Activated naive CD8-positive, alpha-beta T cell (primary cell): Measurements from ENCODE around the gene FHIT.

ENCODE experiments used
- H3K27ac Mint-ChIP-seq: one replicate; pipeline ENCODE4 v1.8.0; 2021; ENCODE audit warnings: mixed read lengths
- H3K27me3 Mint-ChIP-seq: one replicate; pipeline ENCODE4 v1.8.0; 2021; ENCODE audit warnings: mixed read lengths
- H3K36me3 Mint-ChIP-seq: one replicate; pipeline ENCODE4 v1.8.0; 2021; ENCODE audit warnings: mixed read lengths
- H3K4me1 Mint-ChIP-seq: one replicate; pipeline ENCODE4 v1.8.0; 2021; ENCODE audit warnings: low read depth, mixed read lengths
- H3K4me3 Mint-ChIP-seq: one replicate; pipeline ENCODE4 v1.8.0; 2021; ENCODE audit warnings: mild to moderate bottlenecking, mixed read lengths
- H3K9me3 Mint-ChIP-seq: one replicate; pipeline ENCODE4 v1.8.0; 2021; ENCODE audit warnings: low read depth, mixed read lengths

The FHIT gene

GRCh38 chr3:59824876-59825275, 1426.4 kb downstream of the FHIT start:
- Mint-ChIP-seq H3K27me3 (no peaks in the 10 kb centered on the region), H3K27ac (no peak overlapping the region), H3K9me3 (peaks cover 6% of the 10 kb centered on the region), H3K4me1 (peaks cover 18% of the 10 kb centered on the region), H3K4me3 (no peak overlapping the region), H3K36me3 (peaks cover 24% of the 10 kb centered on the region)

GRCh38 chr3:59821274-59821673, 1430.0 kb downstream of the FHIT start:
- no peak overlapping the region for H3K4me3 Mint-ChIP-seq
- H3K4me1 Mint-ChIP-seq, result peaks cover 18% of the 10 kb centered on the region
- H3K27ac Mint-ChIP-seq, result no peak overlapping the region
- peaks cover 6% of the 10 kb centered on the region for H3K9me3 Mint-ChIP-seq
- H3K36me3 Mint-ChIP-seq, result peaks cover 31% of the 10 kb centered on the region
- no peaks in the 10 kb centered on the region for H3K27me3 Mint-ChIP-seq

GRCh38 chr3:59820352-59820934, 1430.8 kb downstream of the FHIT start:
- peaks cover 18% of the 10 kb centered on the region for H3K4me1 Mint-ChIP-seq

GRCh38 chr3:59818919-59819300, 1432.3 kb downstream of the FHIT start:
- H3K4me1 Mint-ChIP-seq, result peaks cover 8% of the 10 kb centered on the region
- peaks cover 36% of the 10 kb centered on the region for H3K36me3 Mint-ChIP-seq
- H3K27me3 Mint-ChIP-seq, result no peaks in the 10 kb centered on the region
- no peak overlapping the region for H3K27ac Mint-ChIP-seq
- H3K4me3 Mint-ChIP-seq, result no peak overlapping the region
- peaks cover 6% of the 10 kb centered on the region for H3K9me3 Mint-ChIP-seq

More at GRCh38 chr3:59820352-59820934, 1430.8 kb downstream of the FHIT start:
- H3K4me3 Mint-ChIP-seq, result no peak overlapping the region
- H3K9me3 Mint-ChIP-seq, result peaks cover 6% of the 10 kb centered on the region
- peak overlapping the region; percentile 43 for H3K27ac Mint-ChIP-seq
- H3K36me3 Mint-ChIP-seq, result peaks cover 36% of the 10 kb centered on the region
- H3K27me3 Mint-ChIP-seq, result no peaks in the 10 kb centered on the region

GRCh38 chr3:59818033-59818918, 1433.0 kb downstream of the FHIT start:
- Mint-ChIP-seq H3K27me3 (no peaks in the 10 kb centered on the region), H3K9me3 (peaks cover 6% of the 10 kb centered on the region), H3K4me1 (peaks cover 8% of the 10 kb centered on the region), H3K27ac (peak overlapping the region; percentile 30), H3K4me3 (no peak overlapping the region), H3K36me3 (peaks cover 33% of the 10 kb centered on the region)

- Mint-ChIP-seq H3K27me3 (no peaks in the 10 kb centered on the region), H3K4me1 (peaks cover 8% of the 10 kb centered on the region), H3K9me3 (peaks cover 6% of the 10 kb centered on the region), H3K27ac (no peak overlapping the region), H3K36me3 (peaks cover 27% of the 10 kb centered on the region), H3K4me3 (no peak overlapping the region)
Observed at GRCh38 chr3:59817511-59817910, 1433.7 kb downstream of the FHIT start.

- no peak overlapping the region for H3K27ac Mint-ChIP-seq
- H3K27me3 Mint-ChIP-seq, result no peaks in the 10 kb centered on the region
- H3K4me1 Mint-ChIP-seq, result peaks cover 11% of the 10 kb centered on the region
- H3K36me3 Mint-ChIP-seq, result peaks cover 22% of the 10 kb centered on the region
- H3K4me3 Mint-ChIP-seq, result no peak overlapping the region
- H3K9me3 Mint-ChIP-seq, result peaks cover 6% of the 10 kb centered on the region
Observed at GRCh38 chr3:59816312-59816711, 1434.9 kb downstream of the FHIT start.

- peaks cover 19% of the 10 kb centered on the region for H3K36me3 Mint-ChIP-seq
Observed at GRCh38 chr3:59813148-59813538, 1438.1 kb downstream of the FHIT start.

GRCh38 chr3:59812237-59813147, 1438.8 kb downstream of the FHIT start:
- Mint-ChIP-seq H3K27ac (no peak overlapping the region), H3K9me3 (no peaks in the 10 kb centered on the region), H3K27me3 (no peaks in the 10 kb centered on the region), H3K4me1 (peaks cover 15% of the 10 kb centered on the region), H3K36me3 (peaks cover 22% of the 10 kb centered on the region), H3K4me3 (no peak overlapping the region)

More at GRCh38 chr3:59813148-59813538, 1438.1 kb downstream of the FHIT start:
- Mint-ChIP-seq H3K27ac (no peak overlapping the region), H3K27me3 (no peaks in the 10 kb centered on the region), H3K4me1 (peaks cover 15% of the 10 kb centered on the region), H3K4me3 (no peak overlapping the region), H3K9me3 (no peaks in the 10 kb centered on the region)

- Mint-ChIP-seq H3K4me3 (no peak overlapping the region), H3K27ac (no peak overlapping the region), H3K4me1 (peaks cover 15% of the 10 kb centered on the region), H3K27me3 (no peaks in the 10 kb centered on the region), H3K9me3 (no peaks in the 10 kb centered on the region), H3K36me3 (peaks cover 13% of the 10 kb centered on the region)
Observed at GRCh38 chr3:59811160-59811559, 1440.1 kb downstream of the FHIT start.

- Mint-ChIP-seq H3K4me1 (peaks cover 15% of the 10 kb centered on the region), H3K36me3 (peaks cover 12% of the 10 kb centered on the region), H3K27ac (no peak overlapping the region), H3K4me3 (no peak overlapping the region), H3K9me3 (no peaks in the 10 kb centered on the region), H3K27me3 (no peaks in the 10 kb centered on the region)
Observed at GRCh38 chr3:59810606-59811005, 1440.6 kb downstream of the FHIT start.

GRCh38 chr3:59809710-59810444, 1441.4 kb downstream of the FHIT start:
- H3K36me3 Mint-ChIP-seq, result peaks cover 7% of the 10 kb centered on the region
- H3K27ac Mint-ChIP-seq, result no peak overlapping the region
- H3K9me3 Mint-ChIP-seq, result no peaks in the 10 kb centered on the region
- H3K27me3 Mint-ChIP-seq, result no peaks in the 10 kb centered on the region
- no peak overlapping the region for H3K4me3 Mint-ChIP-seq
- peaks cover 15% of the 10 kb centered on the region for H3K4me1 Mint-ChIP-seq

GRCh38 chr3:59809016-59809415, 1442.2 kb downstream of the FHIT start:
- Mint-ChIP-seq H3K9me3 (no peaks in the 10 kb centered on the region), H3K4me3 (no peak overlapping the region), H3K27me3 (no peaks in the 10 kb centered on the region), H3K36me3 (peaks cover 7% of the 10 kb centered on the region), H3K27ac (no peak overlapping the region), H3K4me1 (peaks cover 15% of the 10 kb centered on the region)

GRCh38 chr3:59808446-59808845, 1442.8 kb downstream of the FHIT start:
- H3K27me3 Mint-ChIP-seq, result no peaks in the 10 kb centered on the region
- no peak overlapping the region for H3K27ac Mint-ChIP-seq
- peaks cover 15% of the 10 kb centered on the region for H3K4me1 Mint-ChIP-seq
- H3K36me3 Mint-ChIP-seq, result peaks cover 7% of the 10 kb centered on the region
- H3K4me3 Mint-ChIP-seq, result no peak overlapping the region
- H3K9me3 Mint-ChIP-seq, result no peaks in the 10 kb centered on the region
